ENCODE data around the gene GLYR1.

DNA sequence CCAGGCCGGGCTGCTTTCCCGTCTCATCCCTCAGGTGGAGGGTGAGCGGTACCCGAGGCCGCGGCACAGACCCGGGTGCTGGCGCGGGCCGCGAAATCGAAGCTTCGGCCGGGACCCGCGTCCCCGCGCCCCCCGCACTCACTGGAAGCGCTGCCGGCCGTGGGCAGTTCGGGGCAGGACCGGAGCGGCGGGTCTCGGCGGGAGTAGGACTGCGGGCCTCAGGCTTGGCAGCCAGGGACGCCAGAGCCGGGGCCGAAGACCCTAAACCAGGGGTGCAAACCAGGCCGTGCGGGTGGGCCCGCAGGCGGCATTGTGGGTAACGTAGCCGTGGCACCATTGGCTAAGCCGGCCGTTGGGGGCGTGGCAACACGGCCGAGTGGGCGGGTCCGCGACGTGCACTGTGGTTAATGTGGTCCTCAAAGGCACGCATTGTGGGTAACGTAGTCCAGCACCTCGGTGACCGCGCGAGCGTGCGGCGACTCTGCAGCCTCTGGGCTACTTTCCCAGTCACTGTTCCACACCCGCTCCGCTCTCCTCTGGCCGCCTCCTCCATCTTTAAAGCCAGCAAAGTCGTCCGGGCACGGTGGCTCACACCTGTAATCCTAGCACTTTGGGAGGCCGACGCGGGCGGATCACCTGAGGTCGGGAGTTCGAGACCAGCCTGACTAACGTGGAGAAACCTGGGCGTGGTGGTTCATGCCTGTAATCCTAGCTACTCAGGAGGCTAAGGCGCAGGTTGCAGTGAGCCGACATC lies 80.0 kb downstream of the GLYR1 start, which contains the start of gene ZNF500:
- TF ChIP-seq POLR2A (IDR thresholded peaks at IDR 0.05) = no peak
- TF ChIP-seq, protein P1, sequence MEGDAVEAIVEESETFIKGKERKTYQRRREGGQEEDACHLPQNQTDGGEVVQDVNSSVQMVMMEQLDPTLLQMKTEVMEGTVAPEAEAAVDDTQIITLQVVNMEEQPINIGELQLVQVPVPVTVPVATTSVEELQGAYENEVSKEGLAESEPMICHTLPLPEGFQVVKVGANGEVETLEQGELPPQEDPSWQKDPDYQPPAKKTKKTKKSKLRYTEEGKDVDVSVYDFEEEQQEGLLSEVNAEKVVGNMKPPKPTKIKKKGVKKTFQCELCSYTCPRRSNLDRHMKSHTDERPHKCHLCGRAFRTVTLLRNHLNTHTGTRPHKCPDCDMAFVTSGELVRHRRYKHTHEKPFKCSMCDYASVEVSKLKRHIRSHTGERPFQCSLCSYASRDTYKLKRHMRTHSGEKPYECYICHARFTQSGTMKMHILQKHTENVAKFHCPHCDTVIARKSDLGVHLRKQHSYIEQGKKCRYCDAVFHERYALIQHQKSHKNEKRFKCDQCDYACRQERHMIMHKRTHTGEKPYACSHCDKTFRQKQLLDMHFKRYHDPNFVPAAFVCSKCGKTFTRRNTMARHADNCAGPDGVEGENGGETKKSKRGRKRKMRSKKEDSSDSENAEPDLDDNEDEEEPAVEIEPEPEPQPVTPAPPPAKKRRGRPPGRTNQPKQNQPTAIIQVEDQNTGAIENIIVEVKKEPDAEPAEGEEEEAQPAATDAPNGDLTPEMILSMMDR (IDR thresholded peaks at IDR 0.05) = no peak

Measured in lower leg skin (tissue), 3 donors.